Epithelial cell of proximal tubule (primary cell): ENCODE measurements around the gene PUS10. TPM values are rescaled to one million over a fixed set of nuclear protein-coding genes. Genes with fewer than 3 reads are reported as not detected.

ENCODE experiments used
- DNase-seq: peaks from one replicate; pipeline ENCODE4 v3.0.0-alpha.2; 2011; ENCODE audit warnings: low read depth
- H3K4me3 ChIP-seq: 2 replicates; pipeline ENCODE4 v1.5.1; 2011; ENCODE audit warnings: low read depth, mild to moderate bottlenecking, low read length
- CTCF ChIP-seq: conservative IDR thresholded peaks from 2 replicates; pipeline ENCODE4 v1.5.1; 2012; ENCODE audit warnings: low read depth, mild to moderate bottlenecking, low read length
- total RNA-seq: library from RNA; depleted of rRNA; stranded (reverse); fragments of >200 nt; gene quantifications from 2 replicates; pipeline ENCODE4 v1.2.3, GENCODE V29; 2015

Gene PUS10
- total RNA-seq, 1 donor from 2014 or later: 2.0 TPM

GRCh38 chr2:60960706-60961105, 57.3 kb downstream of the PUS10 start:
- no peak for DNase-seq
- H3K4me3 ChIP-seq: no peak overlapping the region
- TF ChIP-seq CTCF: no peak

- no peak for TF ChIP-seq CTCF
- no peak for DNase-seq
- H3K4me3 ChIP-seq: no peak overlapping the region
These were observed 58.6 kb downstream of the PUS10 start for GRCh38 chr2:60959501-60959900.

- no peak overlapping the region for H3K4me3 ChIP-seq
- no peak for TF ChIP-seq CTCF
- peak; percentile 71 for DNase-seq
These were observed 59.3 kb downstream of the PUS10 start for GRCh38 chr2:60958800-60959199.

- H3K4me3 ChIP-seq: no peak overlapping the region
- TF ChIP-seq CTCF: no peak
- DNase-seq: no peak
These were observed 59.7 kb downstream of the PUS10 start for GRCh38 chr2:60958361-60958760.

- H3K4me3 ChIP-seq: no peak overlapping the region
- no peak for TF ChIP-seq CTCF
These were observed 60.4 kb downstream of the PUS10 start for GRCh38 chr2:60957643-60958042.

GRCh38 chr2:60957224-60957623, 60.8 kb downstream of the PUS10 start:
- no peak for TF ChIP-seq CTCF
- no peak for DNase-seq
- H3K4me3 ChIP-seq: no peak overlapping the region

More at GRCh38 chr2:60957643-60958042, 60.4 kb downstream of the PUS10 start:
- DNase-seq: no peak

- no peak for DNase-seq
- no peak for TF ChIP-seq CTCF
- no peak overlapping the region for H3K4me3 ChIP-seq
These were observed 63.9 kb downstream of the PUS10 start for GRCh38 chr2:60954139-60954538.
